ENCODE measurements around the gene EIF3L. TPM values are rescaled to one million over a fixed set of nuclear protein-coding genes. Genes with fewer than 3 reads are reported as not detected.
"Not testable (repeated sequence)": the region's sequence is repeated elsewhere in the genome, so short reads cannot be mapped to it uniquely, and the experiment has no call there.

EIF3L gene
- 989 TPM for total RNA-seq (2013)
- polyA plus RNA-seq (100 to 1,000 TPM; 209 to 503 (median 246) TPM), polyA minus RNA-seq (219 and 393 TPM in 2 replicates), total RNA-seq (93.7 to 293 (median 238) reads per million in 11 experiments)

- Histone ChIP-seq H3K4me3 (replicated peaks in 1 of 3; ENCODE audit: low read depth in 2 of 3, low read length in 3 of 3) (peak within 1 kb of the TSS; percentile 54 to 95 (median 82)), H3K9me3 (replicated peaks in 1 of 2; ENCODE audit: control insufficient read depth in 1 of 2, insufficient read depth in 1 of 2, low read length in 2 of 2) (no peaks in the 10 kb centered on the region), H3K4me2 (replicated peaks; ENCODE audit: extremely low read depth, low read length, poor library complexity, severe bottlenecking) (peak within 1 kb of the TSS; percentile 92), H3K9ac (ENCODE audit: insufficient read depth, low read length, poor library complexity, severe bottlenecking) (peak within 1 kb of the TSS; percentile 78), H3K27ac (ENCODE audit: low read depth in 1 of 2, low read length in 2 of 2) (peak within 1 kb of the TSS; percentile 78 to 89), H3K79me2 (ENCODE audit: insufficient read depth, low read length) (peaks cover 58% of the 10 kb centered on the region), H4K20me1 (ENCODE audit: insufficient read depth, low read length) (peaks cover 41% of the 10 kb centered on the region), H3K27me3 (ENCODE audit: control insufficient read depth in 2 of 2, insufficient read depth in 2 of 2, low read length in 2 of 2) (no peaks in the 10 kb centered on the region), H3K36me3 (replicated peaks in 1 of 2; ENCODE audit: control insufficient read depth in 1 of 2, insufficient read depth in 2 of 2, low read length in 2 of 2) (peaks cover 27 to 35% of the 10 kb centered on the region in 2 donors), H2AFZ (ENCODE audit: insufficient read depth, low read depth, low read length, poor library complexity, severe bottlenecking) (peak within 1 kb of the TSS; percentile 90), H3K4me1 (ENCODE audit: control insufficient read depth in 1 of 2, insufficient read depth in 2 of 2, low read length in 2 of 2) (peaks cover 17 to 19% of the 10 kb centered on the region in 2 donors)
- H3K4me3 Mint-ChIP-seq = peak within 1 kb of the TSS; percentile 91 to 95
- peaks cover 27 to 33% of the 10 kb centered on the region in 2 donors for H3K36me3 Mint-ChIP-seq
- intact Hi-C loops (cut with micrococcal nuclease) = loop anchor here (10.0 kb wide), 2 partner anchors 104 to 174 kb away; partner anchors contain the start of gene LGALS1 (in 1 of the 2)
- H3K27ac Mint-ChIP-seq = peak within 1 kb of the TSS; percentile 94 to 98 (median 96)
- H3K9me3 Mint-ChIP-seq = peaks cover 0 to 8% (median 4%) of the 10 kb centered on the region in 7 donors
- no peaks in the 10 kb centered on the region for H3K27me3 Mint-ChIP-seq (ENCODE audit: low read depth in 3 of 3)
- DNase-seq = peak; percentile 80 to 88 (median 87)
- H3K4me1 Mint-ChIP-seq = peaks cover 21% of the 10 kb centered on the region
- 0% methylated on average over 31 of the region's 49 CpGs for WGBS (ENCODE audit: insufficient coverage)
- TF ChIP-seq CTCF (IDR thresholded peaks at IDR 0.05) = no peak
These were observed at the start of gene EIF3L for GRCh38 chr22:37849089-37849751. TSS of gene EIF3L (plus strand) at chr22:37849419. CDS start at chr22:37849450, 31 bp downstream.

- intact Hi-C loops (cut with micrococcal nuclease) = loop anchor here in 1 of 2 donors (10.0 kb wide), 1 partner anchor 115 kb away; the partner anchor contains the start of gene NOL12
- Histone ChIP-seq H3K27me3 (ENCODE audit: control insufficient read depth in 2 of 2, insufficient read depth in 2 of 2, low read length in 2 of 2) (peaks cover 16 to 31% of the 10 kb centered on the region in 2 donors), H3K4me1 (ENCODE audit: control insufficient read depth in 1 of 2, insufficient read depth in 2 of 2, low read length in 2 of 2) (peaks cover 27 to 32% of the 10 kb centered on the region in 2 donors)
- DNase-seq; H3K79me2 ChIP-seq (ENCODE audit: insufficient read depth, low read length); H3K36me3 Mint-ChIP-seq; H3K27ac Mint-ChIP-seq; H2AFZ ChIP-seq (ENCODE audit: insufficient read depth, low read depth, low read length, poor library complexity, severe bottlenecking); H3K36me3 ChIP-seq (replicated peaks in 1 of 2; ENCODE audit: control insufficient read depth in 1 of 2, insufficient read depth in 2 of 2, low read length in 2 of 2); H3K9ac ChIP-seq (ENCODE audit: insufficient read depth, low read length, poor library complexity, severe bottlenecking); H3K4me2 ChIP-seq (replicated peaks; ENCODE audit: extremely low read depth, low read length, poor library complexity, severe bottlenecking); H3K4me3 ChIP-seq (replicated peaks in 1 of 3; ENCODE audit: low read depth in 2 of 3, low read length in 3 of 3); H3K27ac ChIP-seq (ENCODE audit: low read depth in 1 of 2, low read length in 2 of 2); H3K9me3 Mint-ChIP-seq; H4K20me1 ChIP-seq (ENCODE audit: insufficient read depth, low read length); H3K9me3 ChIP-seq (replicated peaks in 1 of 2; ENCODE audit: control insufficient read depth in 1 of 2, insufficient read depth in 1 of 2, low read length in 2 of 2): not testable (repeated sequence)
- Mint-ChIP-seq H3K4me1 (peaks cover 22% of the 10 kb centered on the region), H3K4me3 (peak overlapping the region in 1 of 2 donors; percentile 28), H3K27me3 (ENCODE audit: low read depth in 3 of 3) (peaks cover 34 to 43% (median 42%) of the 10 kb centered on the region in 3 donors)
- 76% methylated on average over 4 of the region's 9 CpGs for WGBS (ENCODE audit: insufficient coverage)
These were observed 49.2 kb upstream of the EIF3L start for GRCh38 chr22:37799979-37800378.
